H1 (cell line): ENCODE data around the gene CEP83. TPM values are rescaled to one million over a fixed set of nuclear protein-coding genes. Genes with fewer than 3 reads are reported as not detected.

Experiments
- CTCF ChIA-PET: fragments of 300-600 bp; sonication (Branson Sonifier 250); formaldehyde crosslinking; loops from one replicate; lab custom pipeline; 2021; ENCODE audit not compliant: partially characterized antibody; lab: Charles Lee
- POLR2A ChIA-PET: fragments of 300-600 bp; sonication (Branson Sonifier 250); formaldehyde crosslinking; loops from one replicate; lab custom pipeline; 2021; ENCODE audit warnings: inconsistent platforms; ENCODE audit not compliant: partially characterized antibody; lab: Charles Lee
- DNase-seq, 2 experiments: peaks; one replicate each; pipeline versions ENCODE4 v3.0.0 to v3.0.0-alpha.2; 2010 to 2022; ENCODE audit warnings: low spot score in 2 of 2, low read depth in 1 of 2, mixed read lengths in 1 of 2
- FAIRE-seq: peaks from 2 replicates; lab custom pipeline; 2011; peaks lifted over from hg19 to GRCh38; lab: Jason Lieb, UNC
- H2AFZ ChIP-seq: 2 replicates; pipeline ENCODE4 v1.8.1; 2012; ENCODE audit warnings: low read length, inconsistent platforms
- H2AK5ac ChIP-seq: 2 replicates; pipeline ENCODE4 v1.6.1; 2013; ENCODE audit warnings: low read depth, low read length
- H2BK120ac ChIP-seq: replicated peaks from 2 replicates; pipeline ENCODE3; 2013; ENCODE audit warnings: low read depth, low read length, inconsistent platforms
- H2BK12ac ChIP-seq: 2 replicates; pipeline ENCODE4 v1.6.1; 2013; ENCODE audit warnings: low read depth, low read length
- H2BK15ac ChIP-seq: 2 replicates; pipeline ENCODE4 v1.6.1; 2013; ENCODE audit warnings: low read length
- H2BK20ac ChIP-seq: 2 replicates; pipeline ENCODE4 v1.6.1; 2013; ENCODE audit warnings: low read length
- H2BK5ac ChIP-seq: 2 replicates; pipeline ENCODE4 v1.6.1; 2013; ENCODE audit warnings: low read depth, low read length
- H3K14ac ChIP-seq: 2 replicates; pipeline ENCODE4 v1.6.1; 2013; ENCODE audit warnings: inconsistent platforms; ENCODE audit not compliant: insufficient read length
- H3K18ac ChIP-seq: 2 replicates; pipeline ENCODE4 v1.6.1; 2013; ENCODE audit warnings: low read length; ENCODE audit errors: extremely low read depth
- H3K23ac ChIP-seq: 2 replicates; pipeline ENCODE4 v1.6.1; 2013; ENCODE audit warnings: inconsistent platforms; ENCODE audit not compliant: insufficient read length
- H3K23me2 ChIP-seq: 2 replicates; pipeline ENCODE4 v1.6.1; 2013; ENCODE audit warnings: low read depth, low read length
- H3K27ac ChIP-seq: 2 replicates; pipeline ENCODE4 v1.6.1; 2011; ENCODE audit warnings: low read depth, low read length, inconsistent platforms
- H3K27me3 ChIP-seq, 4 experiments: replicated peaks in 1 of 4; 1 replicate in 1 of 4; 2 replicates in 3 of 4; pipeline versions ENCODE4 v1.6.1 to v1.8.1; 2011 to 2013; ENCODE audit warnings: low read length in 3 of 4, mild to moderate bottlenecking in 3 of 4, inconsistent platforms in 2 of 4, mixed read lengths in 2 of 4, moderate library complexity in 1 of 4; ENCODE audit not compliant: control insufficient read depth in 3 of 4, insufficient read depth in 3 of 4; ENCODE audit errors: extremely low read depth in 1 of 4
- H3K36me3 ChIP-seq, 4 experiments: 2 replicates each; pipeline versions ENCODE4 v1.6.1 to v1.8.1; 2011 to 2013; ENCODE audit warnings: mild to moderate bottlenecking in 4 of 4, low read length in 3 of 4, moderate library complexity in 2 of 4, control low read depth in 1 of 4, inconsistent platforms in 1 of 4; ENCODE audit not compliant: insufficient read depth in 4 of 4, control insufficient read depth in 2 of 4
- H3K4ac ChIP-seq: replicated peaks from 2 replicates; pipeline ENCODE3; 2013; ENCODE audit warnings: low read length, low read depth, mixed read lengths, inconsistent platforms; ENCODE audit not compliant: insufficient read length
- H3K4me1 ChIP-seq, 4 experiments: replicated peaks in 1 of 4; 1 replicate in 1 of 4; 2 replicates in 3 of 4; pipeline versions ENCODE4 v1.6.1 to v1.8.1; 2011 to 2013; ENCODE audit warnings: low read length in 3 of 4, inconsistent platforms in 2 of 4, mixed read lengths in 1 of 4; ENCODE audit not compliant: insufficient read depth in 4 of 4, control insufficient read depth in 3 of 4
- H3K4me2 ChIP-seq, 2 experiments: 2 replicates each; pipeline versions ENCODE4 v1.6.1 to v1.8.1; 2011 to 2013; ENCODE audit warnings: low read depth in 2 of 2, low read length in 2 of 2, control low read depth in 1 of 2, inconsistent platforms in 1 of 2, mild to moderate bottlenecking in 1 of 2; ENCODE audit not compliant: insufficient read depth in 1 of 2
- H3K4me3 ChIP-seq, 4 experiments: fragments of 200-600, 300-600 bp in 1 of 4; sonication (generic), shearing (Covaris generic), sonication (Bioruptor Twin) in 1 of 4; 2 replicates each; pipeline versions ENCODE4 v1.5.1 to v1.8.1; 2011 to 2016; ENCODE audit warnings: low read length in 4 of 4, low read depth in 3 of 4, control low read depth in 2 of 4, inconsistent platforms in 2 of 4, mild to moderate bottlenecking in 2 of 4, mixed read lengths in 1 of 4, moderate library complexity in 1 of 4; ENCODE audit not compliant: insufficient read depth in 2 of 4; ENCODE audit errors: extremely low read depth in 1 of 4
- H3K56ac ChIP-seq: replicated peaks from 2 replicates; pipeline ENCODE3; 2013; ENCODE audit warnings: low read depth, mild to moderate bottlenecking, mixed read lengths, low read length, inconsistent platforms; ENCODE audit not compliant: insufficient read length
- H3K79me1 ChIP-seq: 2 replicates; pipeline ENCODE4 v1.6.1; 2013; ENCODE audit warnings: low read depth, low read length, control low read depth
- H3K79me2 ChIP-seq, 2 experiments: 2 replicates each; pipeline versions ENCODE4 v1.6.1 to v1.8.1; 2012 to 2013; ENCODE audit warnings: low read length in 2 of 2, mild to moderate bottlenecking in 2 of 2, inconsistent platforms in 1 of 2; ENCODE audit not compliant: insufficient read depth in 2 of 2, control insufficient read depth in 1 of 2
- H3K9ac ChIP-seq, 4 experiments: replicated peaks in 1 of 4; 1 replicate in 1 of 4; 2 replicates in 3 of 4; pipeline versions ENCODE4 v1.6.1 to v1.8.1; 2011 to 2013; ENCODE audit warnings: low read depth in 3 of 4, low read length in 3 of 4, control low read depth in 2 of 4, mild to moderate bottlenecking in 2 of 4, moderate library complexity in 2 of 4, inconsistent platforms in 1 of 4; ENCODE audit errors: extremely low read depth in 1 of 4
- H3K9me3 ChIP-seq, 2 experiments: 2 replicates each; pipeline versions ENCODE4 v1.6.1 to v1.8.1; 2012 to 2013; ENCODE audit warnings: mild to moderate bottlenecking in 2 of 2, moderate library complexity in 2 of 2, control low read depth in 1 of 2, inconsistent platforms in 1 of 2, low read depth in 1 of 2, low read length in 1 of 2, mixed read lengths in 1 of 2; ENCODE audit not compliant: insufficient read depth in 2 of 2
- H4K20me1 ChIP-seq, 2 experiments: replicated peaks in 1 of 2; 2 replicates each; pipeline versions ENCODE3 to v1.8.1; 2011 to 2013; ENCODE audit warnings: inconsistent platforms in 2 of 2, low read length in 2 of 2, mild to moderate bottlenecking in 1 of 2; ENCODE audit not compliant: insufficient read depth in 2 of 2, control insufficient read depth in 1 of 2
- H4K5ac ChIP-seq: 2 replicates; pipeline ENCODE4 v1.6.1; 2013; ENCODE audit warnings: low read length, low read depth, mixed read lengths, inconsistent platforms; ENCODE audit not compliant: insufficient read length
- H4K8ac ChIP-seq: 2 replicates; pipeline ENCODE4 v1.8.0; 2013; ENCODE audit warnings: mild to moderate bottlenecking, moderate library complexity, low read length, inconsistent platforms; ENCODE audit not compliant: insufficient read depth; ENCODE audit errors: extremely low read depth
- H4K91ac ChIP-seq: replicated peaks from 2 replicates; pipeline ENCODE3; 2013; ENCODE audit warnings: low read length, mixed read lengths, inconsistent platforms; ENCODE audit not compliant: insufficient read length
- BACH1 ChIP-seq: IDR thresholded peaks from 2 replicates; pipeline ENCODE4 v1.6.1; 2012; ENCODE audit warnings: low read length, improper control_type of control experiment
- EGR1 ChIP-seq: IDR thresholded peaks from 2 replicates; pipeline ENCODE4 v1.6.1; 2011; ENCODE audit warnings: low read depth, low read length, borderline replicate concordance
- NANOG ChIP-seq: IDR thresholded peaks from 2 replicates; pipeline ENCODE4 v1.6.1; 2011; ENCODE audit warnings: low read length, low read depth, mild to moderate bottlenecking, inconsistent platforms; ENCODE audit not compliant: insufficient read depth, poor library complexity, severe bottlenecking
- PHF8 ChIP-seq: fragments of 200-600 bp; sonication (generic); conservative IDR thresholded peaks from 2 replicates; pipeline ENCODE4 v1.7.1; 2012; ENCODE audit warnings: low read depth, mild to moderate bottlenecking, inconsistent platforms, low read length, moderate library complexity
- SP1 ChIP-seq: IDR thresholded peaks from 2 replicates; pipeline ENCODE4 v1.6.1; 2011; ENCODE audit warnings: low read depth, low read length
- WGBS, 2 experiments: shearing (Covaris generic) in 1 of 2; methylation state at CpG; one replicate each; pipeline versions ENCODE4 v1.1.6 to v1.1.7; 2013 to 2015; ENCODE audit warnings: low lambda C conversion rate in 2 of 2, mixed read lengths in 2 of 2, inconsistent platforms in 1 of 2, low coverage in 1 of 2, missing lambda C conversion rate in 1 of 2; ENCODE audit not compliant: insufficient replicate concordance in 2 of 2, insufficient coverage in 1 of 2, insufficient read length in 1 of 2; ENCODE audit errors: extremely low coverage in 1 of 2, missing lambda C conversion rate in 1 of 2; 5-methylcytosine and 5-hydroxymethylcytosine counted together
- polyA plus RNA-seq, 7 experiments: library from polyadenylated mRNA; depleted of rRNA in 3 of 7; stranded (reverse) in 5 of 7; unstranded in 2 of 7; fragments of >200 nt in 5 of 7; fragments of 200-250 nt in 2 of 7; gene quantifications; 1 replicate in 5 of 7; 2 replicates in 1 of 7; 4 replicates in 1 of 7; pipeline versions ENCODE4 v1.2.1 to v1.2.3, GENCODE V29; 2011 to 2013; ENCODE audit warnings: missing spikeins in 2 of 7, mixed read lengths in 2 of 7
- total RNA-seq: library from RNA; stranded (reverse); fragmentation: NEBNext Ultra II Directional; extraction: Animal tissue kit (Norgen Biotek cat#: 25700); gene quantifications from 2 replicates; pipeline ENCODE4 v1.2.1, GENCODE V29; 2021
- TF ChIP-seq, protein P1 (sequence below): IDR thresholded peaks from 2 replicates; pipeline ENCODE4 v1.6.1; 2012; ENCODE audit warnings: low read length, inconsistent platforms

The CEP83 gene
- total and polyA plus RNA-seq, 2 of the 8 experiments (the other 6 are each of a cell fraction or from before 2014, with no cell fraction given): 6.0 to 25.8 TPM

DNA sequence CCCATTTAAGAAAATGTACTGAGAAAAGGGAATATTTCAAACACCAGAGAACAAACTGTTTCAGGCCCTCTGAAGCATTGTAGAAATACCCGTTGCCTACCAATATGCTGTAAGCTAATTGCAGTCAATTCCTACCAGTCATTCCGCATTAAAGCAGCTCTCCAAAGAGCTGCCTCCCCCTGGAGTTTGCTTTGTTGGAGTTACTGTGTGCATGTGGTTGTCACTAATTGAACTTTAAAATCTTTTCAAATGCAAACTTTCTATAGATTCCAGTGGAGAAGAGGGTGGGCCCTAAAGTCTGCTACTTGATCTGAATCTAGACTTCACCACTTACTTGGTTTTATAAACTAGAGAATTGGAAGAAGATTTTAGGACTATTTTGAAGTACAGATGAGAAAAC lies 198.5 kb downstream of the CEP83 start:
- Histone ChIP-seq H3K4ac (no peak overlapping the region), H3K27me3 (peaks cover 0 to 3% (median 2%) of the 10 kb centered on the region in 4 experiments; a peak in 2 of 7 replicates), H3K4me3 (peak overlapping the region in 1 of 4 experiments; percentile 27; a peak in 1 of 8 replicates), H4K8ac (no peak overlapping the region), H4K20me1 (no peaks in the 10 kb centered on the region), H2AFZ (no peak overlapping the region), H4K5ac (peak overlapping the region; percentile 65), H3K23me2 (no peaks in the 10 kb centered on the region; the same call in 1 of the 2 replicates), H3K56ac (no peak overlapping the region), H3K4me2 (peak overlapping the region; percentile 25 to 45), H3K27ac (peak overlapping the region; percentile 52), H3K36me3 (no peaks in the 10 kb centered on the region), H3K79me2 (no peaks in the 10 kb centered on the region), H3K4me1 (peaks cover 20 to 37% (median 29%) of the 10 kb centered on the region in 4 experiments), H4K91ac (no peak overlapping the region), H3K14ac (no peak overlapping the region), H2AK5ac (no peak overlapping the region), H2BK12ac (peak overlapping the region; percentile 94; the same call in 1 of the 2 replicates), H3K23ac (no peak overlapping the region), H3K18ac (peak overlapping the region; percentile 91; the same call in 1 of the 2 replicates), H2BK120ac (no peak overlapping the region), H2BK20ac (no peak overlapping the region), H3K79me1 (no peaks in the 10 kb centered on the region), H3K9me3 (no peaks in the 10 kb centered on the region), H3K9ac (no peak overlapping the region), H2BK15ac (no peak overlapping the region), H2BK5ac (peak overlapping the region; percentile 85; the same call in 1 of the 2 replicates)
- peak in 1 of 2 experiments; percentile 71 for DNase-seq
- ChIA-PET CTCF (interaction anchor here (0.9 to 1.7 kb wide), 4 partner anchors 11 to 253 kb away, joined by 3 to 4 read pairs (median 4); no protein-coding TSS in a partner anchor), POLR2A (interaction anchor here (0.6 to 2.0 kb wide), 5 partner anchors 24 to 354 kb away, joined by 3 to 4 read pairs (median 3); no protein-coding TSS in a partner anchor)
- FAIRE-seq: peak; percentile 98
- WGBS, 2 experiments: 0% methylated on average over 2 of the region's 2 CpGs; no CpG with 5 or more reads in 1 of the 2 experiments
- TF ChIP-seq NANOG (peak; percentile 95), SP1 (no peak; the same call in 1 of the 2 replicates), PHF8 (no peak), BACH1 (no peak), EGR1 (no peak)
- TF ChIP-seq, protein P1, sequence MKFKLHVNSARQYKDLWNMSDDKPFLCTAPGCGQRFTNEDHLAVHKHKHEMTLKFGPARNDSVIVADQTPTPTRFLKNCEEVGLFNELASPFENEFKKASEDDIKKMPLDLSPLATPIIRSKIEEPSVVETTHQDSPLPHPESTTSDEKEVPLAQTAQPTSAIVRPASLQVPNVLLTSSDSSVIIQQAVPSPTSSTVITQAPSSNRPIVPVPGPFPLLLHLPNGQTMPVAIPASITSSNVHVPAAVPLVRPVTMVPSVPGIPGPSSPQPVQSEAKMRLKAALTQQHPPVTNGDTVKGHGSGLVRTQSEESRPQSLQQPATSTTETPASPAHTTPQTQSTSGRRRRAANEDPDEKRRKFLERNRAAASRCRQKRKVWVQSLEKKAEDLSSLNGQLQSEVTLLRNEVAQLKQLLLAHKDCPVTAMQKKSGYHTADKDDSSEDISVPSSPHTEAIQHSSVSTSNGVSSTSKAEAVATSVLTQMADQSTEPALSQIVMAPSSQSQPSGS: no peak
